Activated CD8-positive, alpha-beta memory T cell treated with anti-CD3 and anti-CD28 coated beads, Interleukin-2, amount 50 U/mL, for 4 hours (primary cell): Measurements from ENCODE around the gene ZNF407.
"Not testable (repeated sequence)": the region's sequence is repeated elsewhere in the genome, so short reads cannot be mapped to it uniquely, and the experiment has no call there.

Source experiments
- DNase-seq: peaks from one replicate; pipeline ENCODE4 v3.0.0-alpha.2; 2020

ZNF407 gene

GRCh38 chr18:74942319-74942910, 344.7 kb downstream of the ZNF407 start:
- no peak for DNase-seq

DNA sequence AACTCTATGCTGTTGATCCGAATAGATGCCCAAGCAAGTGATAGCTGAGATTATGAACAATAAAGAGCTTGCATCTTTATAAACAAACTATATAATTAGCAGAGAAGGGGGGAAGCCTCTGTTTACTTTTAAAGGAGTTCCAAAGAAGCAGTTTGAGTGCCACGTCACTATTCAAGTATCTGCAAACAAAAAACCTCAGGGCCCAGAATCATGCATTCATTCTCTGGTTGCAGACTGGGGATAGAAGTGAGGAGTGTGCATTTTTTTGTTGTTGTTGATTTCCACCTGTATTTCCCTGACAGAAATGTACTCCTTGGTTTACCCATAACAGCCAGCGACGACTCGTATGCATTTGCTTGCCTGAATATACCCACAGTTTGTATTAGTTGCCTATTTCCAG, 347.0 kb downstream of the ZNF407 start:
- no peak for DNase-seq

DNA sequence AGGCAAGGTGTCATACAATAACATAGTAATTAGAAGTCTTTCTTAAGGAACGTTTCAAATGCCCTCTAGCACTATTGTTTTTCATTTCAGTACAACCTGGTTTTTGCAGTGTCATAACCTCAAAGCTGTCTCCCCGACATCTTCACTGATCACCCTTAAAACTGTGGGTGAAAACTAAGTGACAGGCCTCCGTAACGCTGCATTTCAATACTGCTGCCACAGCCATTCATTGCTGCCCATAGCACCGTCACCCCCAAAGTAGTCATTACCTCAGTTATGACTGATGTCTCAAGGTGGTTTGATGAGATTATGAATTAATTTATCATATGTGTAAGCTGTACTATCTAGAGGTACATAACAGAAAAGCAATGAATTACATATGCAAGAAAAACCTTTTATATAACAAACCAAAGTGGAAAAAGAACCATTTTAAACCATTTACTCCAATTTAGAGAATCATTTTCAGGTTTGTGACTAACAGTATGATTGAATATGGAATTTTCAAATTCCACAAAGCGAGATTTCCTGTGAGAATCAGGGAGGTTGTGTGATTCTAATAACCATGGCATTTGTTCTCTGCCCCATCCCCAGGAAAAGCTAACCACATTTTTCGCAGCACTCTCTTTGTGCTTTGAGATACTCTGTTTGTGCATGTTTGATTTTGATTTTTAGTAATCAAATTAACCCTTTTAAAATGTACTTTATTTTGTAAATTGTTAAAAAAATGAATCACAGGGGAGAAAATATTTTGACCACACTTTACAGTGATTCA, 348.3 kb downstream of the ZNF407 start:
- no peak for DNase-seq

DNA sequence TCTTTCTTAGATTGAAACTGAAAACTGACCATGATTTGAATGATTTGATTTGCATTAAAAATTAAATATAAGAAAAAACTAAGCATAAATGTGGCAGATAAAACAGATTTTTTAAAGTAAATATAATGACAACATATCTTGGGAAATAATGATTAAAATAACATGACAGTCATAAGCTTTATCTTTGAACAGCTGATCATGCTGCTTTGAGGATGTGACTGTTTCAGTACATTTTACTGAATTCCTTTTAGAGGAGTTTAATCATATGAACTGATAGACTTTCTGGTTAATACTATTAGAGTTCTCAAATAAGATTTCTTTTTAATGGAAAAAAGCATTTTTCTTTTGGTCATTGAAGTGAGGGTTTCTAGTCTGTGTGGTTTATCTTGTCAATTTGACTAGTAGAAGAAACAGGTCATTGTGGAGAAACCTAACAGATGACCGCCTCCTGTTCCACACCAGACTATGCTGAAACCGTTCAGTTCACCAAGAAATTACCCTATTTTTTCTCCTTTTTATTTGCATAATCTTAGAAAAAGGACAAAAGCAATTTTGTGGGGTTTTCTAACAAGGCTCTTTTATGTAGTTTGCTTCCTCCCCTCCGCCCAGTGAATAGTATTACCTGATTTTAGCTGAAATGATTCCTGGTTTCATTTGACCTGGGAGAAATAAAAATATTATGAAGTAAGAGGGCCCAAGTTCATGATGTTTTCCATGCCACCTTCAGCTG, 349.1 kb downstream of the ZNF407 start:
- no peak for DNase-seq

GRCh38 chr18:74947417-74947816, 349.7 kb downstream of the ZNF407 start:
- no peak for DNase-seq

DNA sequence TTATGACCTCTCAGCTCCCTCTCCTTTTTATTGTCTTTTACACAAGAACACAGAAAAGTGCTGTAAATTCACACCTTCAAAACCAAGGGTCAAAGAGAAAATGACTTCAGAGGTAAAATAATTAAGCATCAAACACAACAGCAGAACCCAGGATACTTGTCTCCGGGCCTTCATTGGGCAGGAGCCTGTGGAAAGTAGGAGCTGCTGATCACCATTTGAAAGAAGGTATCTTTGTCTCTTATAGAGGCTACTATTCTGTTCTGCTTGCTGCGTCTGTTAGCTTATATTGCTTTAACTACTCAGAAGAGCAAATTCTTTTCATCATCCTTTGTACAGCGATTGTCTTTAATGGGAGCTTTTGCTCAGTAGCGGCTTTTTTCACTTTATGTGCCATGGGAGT, 350.2 kb downstream of the ZNF407 start:
- no peak for DNase-seq

DNA sequence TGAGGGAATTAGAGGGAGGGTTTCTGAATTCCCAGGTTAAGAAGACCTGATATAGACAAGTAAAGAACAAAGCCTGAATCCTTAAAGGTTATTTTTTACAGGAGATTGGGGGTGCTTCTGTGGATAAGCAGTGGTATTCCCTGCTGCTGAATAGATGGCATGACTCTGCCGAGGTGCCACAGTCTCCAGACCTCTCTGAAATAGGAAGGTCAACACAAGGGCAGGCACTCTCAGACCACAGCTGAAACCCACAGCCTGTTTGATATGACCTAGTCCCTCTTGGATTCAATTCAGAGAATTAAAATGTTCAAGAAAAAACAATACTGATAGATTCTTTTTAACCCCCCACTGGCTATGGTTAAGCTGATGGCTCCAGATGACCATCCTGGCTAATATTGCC, 351.9 kb downstream of the ZNF407 start:
- no peak for DNase-seq

- DNase-seq: no peak
These were observed 352.8 kb downstream of the ZNF407 start for GRCh38 chr18:74950479-74950878.

GRCh38 chr18:74951165-74951760, 353.6 kb downstream of the ZNF407 start:
- no peak for DNase-seq

DNA sequence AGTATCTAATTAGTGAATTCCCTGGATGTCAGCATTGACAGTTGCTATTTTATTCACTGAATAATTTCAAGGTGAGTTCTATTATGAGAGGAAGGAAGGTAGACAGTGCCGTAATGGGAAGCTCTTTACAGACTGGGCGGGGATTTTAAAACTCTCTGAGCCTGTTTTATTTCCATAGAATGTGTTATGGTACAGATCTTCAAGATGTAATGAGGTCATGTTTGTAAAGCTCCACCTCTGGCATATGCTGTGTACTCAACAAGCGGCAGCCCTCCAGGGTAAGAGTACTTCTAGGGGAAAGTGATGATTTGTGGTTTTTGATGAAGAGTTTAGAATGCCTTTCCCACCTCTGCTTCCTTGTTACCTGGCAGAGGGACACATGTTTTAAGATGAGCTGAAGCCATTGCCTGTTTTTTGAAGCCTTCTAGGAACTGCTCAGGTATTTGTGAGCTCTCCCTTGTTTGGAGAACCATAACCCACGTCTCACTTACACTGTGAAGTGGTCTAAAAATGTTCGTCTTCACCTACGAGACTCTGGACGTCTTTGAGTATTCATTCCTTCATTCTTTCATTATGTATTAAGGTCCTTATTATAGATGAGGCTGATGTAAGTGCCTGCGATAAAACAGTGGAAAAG, 360.0 kb downstream of the ZNF407 start:
- no peak for DNase-seq

- DNase-seq: no peak
These were observed 361.5 kb downstream of the ZNF407 start for GRCh38 chr18:74959216-74959615.

- no peak for DNase-seq
These were observed 363.9 kb downstream of the ZNF407 start for GRCh38 chr18:74961596-74961995.

DNA sequence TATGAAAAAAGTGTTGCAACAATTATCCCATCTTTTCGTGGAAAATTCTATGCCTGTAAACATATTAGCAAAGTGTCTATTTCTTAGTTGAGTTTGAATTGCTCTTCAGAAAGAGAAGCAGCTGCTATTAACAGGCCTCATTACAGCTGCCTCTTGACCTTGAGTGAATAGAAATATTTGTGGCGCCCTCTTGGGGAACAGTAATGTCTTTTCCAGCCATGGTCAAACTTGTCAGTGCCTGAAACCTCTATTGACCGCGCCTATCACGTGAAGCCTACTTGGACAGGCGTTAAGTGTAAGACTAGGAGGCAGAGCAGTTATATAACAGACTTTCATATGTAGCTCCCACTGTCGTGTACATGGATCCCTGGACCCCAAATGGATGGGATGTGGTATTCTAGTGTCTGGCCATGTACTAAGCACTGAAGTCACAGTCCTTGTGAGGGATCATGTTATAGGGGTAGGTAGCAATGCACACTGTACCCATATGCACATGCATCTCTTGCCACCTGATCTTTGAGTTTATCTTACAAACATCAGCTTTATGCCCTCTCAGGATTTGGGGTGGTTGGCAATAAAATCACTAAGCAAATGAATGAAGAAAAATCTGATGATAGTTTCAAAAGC, 366.3 kb downstream of the ZNF407 start:
- DNase-seq: no peak

DNA sequence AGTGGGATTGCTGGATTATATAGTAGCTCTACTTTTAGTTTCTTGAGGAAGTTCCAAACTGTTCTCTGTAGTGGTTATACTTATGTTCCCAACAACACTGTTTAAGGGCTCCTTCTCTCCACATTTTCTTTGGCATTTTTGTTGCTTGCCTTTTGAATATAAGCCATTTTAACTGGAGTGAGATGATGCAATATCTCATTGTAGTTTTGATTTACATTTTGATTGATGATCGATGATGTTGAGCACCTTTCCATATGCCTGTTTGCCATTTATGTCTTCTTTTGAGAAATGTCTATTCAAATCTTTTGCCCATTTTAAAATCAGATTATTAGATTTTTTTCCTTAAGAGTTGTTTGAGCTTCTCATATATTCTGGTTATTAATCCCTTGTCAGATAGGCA, 368.0 kb downstream of the ZNF407 start:
- no peak for DNase-seq

DNA sequence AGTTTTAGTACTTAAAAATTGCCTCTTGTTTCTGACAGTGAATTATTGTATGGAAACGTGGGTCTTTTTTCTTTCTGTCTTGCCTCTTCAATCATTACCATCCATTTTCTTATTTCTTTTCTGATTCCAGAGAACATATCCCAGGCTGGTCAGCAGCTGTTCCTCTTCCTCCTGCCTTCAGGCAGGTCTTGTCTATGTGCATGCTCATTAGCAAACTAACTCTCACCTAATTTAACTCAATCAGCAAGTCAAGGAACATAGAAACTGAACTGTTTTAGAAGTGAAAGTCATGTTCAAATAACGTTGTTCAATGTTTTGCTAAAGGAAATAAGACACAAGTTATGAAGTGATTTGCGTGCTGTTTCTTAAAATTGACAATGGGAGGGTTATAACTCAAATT, 369.8 kb downstream of the ZNF407 start:
- DNase-seq: no peak

DNA sequence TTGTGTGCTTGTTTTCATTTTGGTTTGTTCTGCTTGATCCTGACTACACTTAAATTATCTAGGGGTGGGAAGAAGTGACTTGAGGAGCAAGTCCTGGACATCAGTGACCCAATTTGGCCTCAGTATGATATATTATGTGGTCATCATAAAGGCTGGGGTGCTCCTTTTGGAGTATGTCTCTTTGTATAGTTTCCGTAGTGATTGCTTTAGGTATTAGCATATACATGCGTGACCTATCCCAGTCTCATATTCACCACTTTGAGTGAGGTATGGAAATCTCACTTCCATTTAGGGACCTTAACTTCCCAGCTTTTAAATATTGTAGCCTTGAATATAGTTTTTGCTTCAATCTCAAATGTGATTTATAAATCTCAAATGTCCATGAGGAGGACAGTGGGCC, 370.3 kb downstream of the ZNF407 start:
- no peak for DNase-seq

DNA sequence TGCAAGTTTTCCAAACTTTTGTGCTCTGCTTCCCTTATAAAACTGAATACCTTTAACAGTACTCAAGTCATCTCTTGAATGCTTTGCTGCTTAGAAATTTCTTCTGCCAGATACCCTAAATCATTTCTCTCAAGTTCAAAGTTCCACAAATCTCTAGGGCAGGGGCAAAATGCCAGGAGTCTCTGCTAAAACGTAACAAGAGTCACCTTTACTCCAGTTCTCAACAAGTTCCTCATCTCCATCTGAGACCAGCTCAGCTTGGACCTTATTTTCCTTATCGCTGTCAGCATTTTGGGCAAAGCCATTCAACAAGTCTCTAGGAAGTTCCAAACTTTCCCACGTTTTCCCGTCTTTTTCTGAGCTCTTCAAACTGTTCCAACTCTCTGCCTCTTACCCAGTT, 373.7 kb downstream of the ZNF407 start:
- DNase-seq: not testable (repeated sequence)

DNA sequence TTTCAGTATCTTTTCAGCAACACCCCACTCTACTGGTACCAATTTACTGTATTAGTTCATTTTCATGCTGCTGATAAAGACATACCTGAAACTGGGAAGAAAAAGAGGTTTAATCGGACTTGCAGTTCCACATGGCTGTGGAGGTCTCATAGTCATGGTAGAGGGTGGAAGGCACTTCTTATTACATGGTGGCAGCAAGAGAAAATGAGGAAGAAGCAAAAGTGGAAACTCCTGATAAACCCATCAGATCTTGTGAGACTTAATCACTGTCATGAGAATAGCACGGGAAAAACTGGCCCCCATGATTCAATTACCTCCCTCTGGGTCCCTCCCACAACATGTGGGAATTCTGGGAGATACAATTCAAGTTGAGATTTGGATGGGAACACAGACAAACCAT, 374.1 kb downstream of the ZNF407 start:
- DNase-seq: not testable (repeated sequence)

DNA sequence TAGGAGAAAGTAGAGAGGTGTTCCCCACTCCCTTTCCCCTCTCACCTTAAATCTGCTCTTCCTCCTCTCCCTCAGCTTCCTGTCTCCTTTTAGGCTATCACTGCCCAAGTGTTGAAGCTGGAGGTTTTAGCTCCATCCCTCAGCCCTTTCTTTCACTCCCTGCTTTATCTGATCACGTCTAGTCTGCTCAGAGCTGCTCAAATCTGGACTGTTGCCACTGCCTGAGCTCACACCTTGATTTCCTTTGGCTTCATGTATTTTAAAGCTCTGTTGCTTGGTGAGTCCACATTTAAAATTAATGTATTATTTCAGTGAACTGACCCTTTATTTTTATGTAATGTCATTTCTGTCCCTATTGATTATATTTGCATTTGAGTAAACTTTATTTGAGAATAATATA, 374.7 kb downstream of the ZNF407 start:
- DNase-seq: no peak

- DNase-seq: no peak
These were observed 377.3 kb downstream of the ZNF407 start for GRCh38 chr18:74975001-74975400.

GRCh38 chr18:74976331-74976909, 378.8 kb downstream of the ZNF407 start:
- no peak for DNase-seq

GRCh38 chr18:74977041-74977440, 379.4 kb downstream of the ZNF407 start:
- DNase-seq: no peak
